ENCODE data around the gene KCMF1.
A peak's percentile ranks its signal among the peaks of the same experiment; 100 is the strongest.

The KCMF1 gene

GRCh38 chr2:84965192-84965516, 5.8 kb upstream of the KCMF1 start:
- no peaks in the 10 kb centered on the region for H3K27me3 ChIP-seq (ENCODE audit: low read length)
- no peak overlapping the region for H3K4me3 ChIP-seq (ENCODE audit: insufficient read depth, low read length, poor library complexity, severe bottlenecking)
- peaks cover 13% of the 10 kb centered on the region; the same call in 1 of the 2 replicates for H3K36me3 ChIP-seq (ENCODE audit: low read length)
- H4K20me1 ChIP-seq (ENCODE audit: low read depth, low read length): no peaks in the 10 kb centered on the region
- H3K9me3 ChIP-seq (ENCODE audit: insufficient read depth, low read length): no peaks in the 10 kb centered on the region
- H3K79me2 ChIP-seq (ENCODE audit: insufficient read depth, low read length): peaks cover 49% of the 10 kb centered on the region
- no peaks in the 10 kb centered on the region for H3K9me2 ChIP-seq (replicated peaks; ENCODE audit: insufficient read depth, low read length)
- H3F3A ChIP-seq (ENCODE audit: insufficient read depth): 0 out of 2 replicates have a peak, but pooled peaks cover 4% of the 10 kb centered on the region
- TF ChIP-seq EZH2phosphoT487 (conservative IDR thresholded peaks at IDR 0.05; ENCODE audit: low read length): no peak
- H3K9ac ChIP-seq (ENCODE audit: low read length): no peak overlapping the region
- no peak overlapping the region for H3K4me2 ChIP-seq (ENCODE audit: low read depth, low read length, poor library complexity, severe bottlenecking)
- H2AFZ ChIP-seq (ENCODE audit: low read depth, low read length, severe bottlenecking): no peak overlapping the region
- H3K27ac ChIP-seq (ENCODE audit: low read depth, low read length): no peak overlapping the region

- Histone ChIP-seq H3K4me2 (ENCODE audit: low read depth, low read length, poor library complexity, severe bottlenecking) (no peak overlapping the region), H3K4me3 (ENCODE audit: insufficient read depth, low read length, poor library complexity, severe bottlenecking) (no peak overlapping the region), H3K36me3 (ENCODE audit: low read length) (peaks cover 13% of the 10 kb centered on the region; the same call in 1 of the 2 replicates), H3K9me2 (replicated peaks; ENCODE audit: insufficient read depth, low read length) (no peaks in the 10 kb centered on the region), H3K9me3 (ENCODE audit: insufficient read depth, low read length) (no peaks in the 10 kb centered on the region), H2AFZ (ENCODE audit: low read depth, low read length, severe bottlenecking) (no peak overlapping the region), H3K9ac (ENCODE audit: low read length) (no peak overlapping the region), H3F3A (ENCODE audit: insufficient read depth) (0 out of 2 replicates have a peak, but pooled peaks cover 4% of the 10 kb centered on the region), H4K20me1 (ENCODE audit: low read depth, low read length) (no peaks in the 10 kb centered on the region), H3K27ac (ENCODE audit: low read depth, low read length) (no peak overlapping the region), H3K27me3 (ENCODE audit: low read length) (no peaks in the 10 kb centered on the region), H3K79me2 (ENCODE audit: insufficient read depth, low read length) (peaks cover 53% of the 10 kb centered on the region)
- TF ChIP-seq, protein P1, sequence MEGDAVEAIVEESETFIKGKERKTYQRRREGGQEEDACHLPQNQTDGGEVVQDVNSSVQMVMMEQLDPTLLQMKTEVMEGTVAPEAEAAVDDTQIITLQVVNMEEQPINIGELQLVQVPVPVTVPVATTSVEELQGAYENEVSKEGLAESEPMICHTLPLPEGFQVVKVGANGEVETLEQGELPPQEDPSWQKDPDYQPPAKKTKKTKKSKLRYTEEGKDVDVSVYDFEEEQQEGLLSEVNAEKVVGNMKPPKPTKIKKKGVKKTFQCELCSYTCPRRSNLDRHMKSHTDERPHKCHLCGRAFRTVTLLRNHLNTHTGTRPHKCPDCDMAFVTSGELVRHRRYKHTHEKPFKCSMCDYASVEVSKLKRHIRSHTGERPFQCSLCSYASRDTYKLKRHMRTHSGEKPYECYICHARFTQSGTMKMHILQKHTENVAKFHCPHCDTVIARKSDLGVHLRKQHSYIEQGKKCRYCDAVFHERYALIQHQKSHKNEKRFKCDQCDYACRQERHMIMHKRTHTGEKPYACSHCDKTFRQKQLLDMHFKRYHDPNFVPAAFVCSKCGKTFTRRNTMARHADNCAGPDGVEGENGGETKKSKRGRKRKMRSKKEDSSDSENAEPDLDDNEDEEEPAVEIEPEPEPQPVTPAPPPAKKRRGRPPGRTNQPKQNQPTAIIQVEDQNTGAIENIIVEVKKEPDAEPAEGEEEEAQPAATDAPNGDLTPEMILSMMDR (IDR thresholded peaks at IDR 0.05; ENCODE audit: insufficient read depth, low read length, poor library complexity, severe bottlenecking): no peak
Observed at GRCh38 chr2:84965827-84966226, 5.1 kb upstream of the KCMF1 start.

GRCh38 chr2:84966731-84967130, 4.2 kb upstream of the KCMF1 start:
- no peaks in the 10 kb centered on the region for H3K9me2 ChIP-seq (replicated peaks; ENCODE audit: insufficient read depth, low read length)
- H3K9me3 ChIP-seq (ENCODE audit: insufficient read depth, low read length): no peaks in the 10 kb centered on the region
- H4K20me1 ChIP-seq (ENCODE audit: low read depth, low read length): no peaks in the 10 kb centered on the region
- no peak overlapping the region for H3K27ac ChIP-seq (ENCODE audit: low read depth, low read length)
- no peak overlapping the region for H2AFZ ChIP-seq (ENCODE audit: low read depth, low read length, severe bottlenecking)
- H3K9ac ChIP-seq (ENCODE audit: low read length): no peak overlapping the region
- H3K36me3 ChIP-seq (ENCODE audit: low read length): peaks cover 10% of the 10 kb centered on the region; the same call in 1 of the 2 replicates
- no peak overlapping the region for H3K4me3 ChIP-seq (ENCODE audit: insufficient read depth, low read length, poor library complexity, severe bottlenecking)
- 0 out of 2 replicates have a peak, but pooled peaks cover 4% of the 10 kb centered on the region for H3F3A ChIP-seq (ENCODE audit: insufficient read depth)
- H3K4me2 ChIP-seq (ENCODE audit: low read depth, low read length, poor library complexity, severe bottlenecking): no peak overlapping the region
- H3K27me3 ChIP-seq (ENCODE audit: low read length): no peaks in the 10 kb centered on the region
- TF ChIP-seq EZH2phosphoT487 (conservative IDR thresholded peaks at IDR 0.05; ENCODE audit: low read length): no peak
- TF ChIP-seq, protein P1 (IDR thresholded peaks at IDR 0.05; ENCODE audit: insufficient read depth, low read length, poor library complexity, severe bottlenecking): no peak
- peaks cover 53% of the 10 kb centered on the region for H3K79me2 ChIP-seq (ENCODE audit: insufficient read depth, low read length)

DNA sequence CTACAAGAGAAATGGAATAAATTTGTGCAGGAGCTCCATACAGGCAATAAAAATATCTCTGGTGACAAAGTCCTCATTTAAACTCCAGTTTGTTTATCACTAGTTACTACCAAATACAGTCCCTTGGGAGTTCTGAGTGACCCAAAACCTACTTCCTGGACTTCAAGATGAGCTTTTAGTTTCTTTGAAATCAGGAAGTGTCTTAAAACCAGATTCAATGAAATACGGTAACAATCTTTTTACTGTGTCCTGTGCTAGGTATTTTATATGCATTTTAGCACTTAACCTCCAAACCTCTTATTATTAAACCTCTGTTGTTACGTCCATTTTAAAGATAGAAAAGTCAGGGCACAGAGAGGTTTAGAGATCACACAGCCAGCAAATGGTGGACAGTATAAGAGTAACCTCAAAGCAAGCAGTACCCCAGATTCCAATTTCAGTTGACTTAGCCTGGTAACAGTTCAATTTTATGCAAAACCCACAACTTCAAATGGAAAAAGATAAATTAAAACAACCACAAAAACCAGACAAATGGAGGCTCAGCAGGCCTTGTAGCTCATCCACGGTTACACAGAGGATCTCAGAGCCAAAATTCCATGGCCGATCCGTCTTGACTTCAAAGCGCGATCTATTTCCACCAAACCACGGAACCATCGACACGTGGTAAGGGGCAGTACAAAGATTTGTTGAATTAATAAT, 1.3 kb upstream of the KCMF1 start:
- no peak for TF ChIP-seq EZH2phosphoT487 (conservative IDR thresholded peaks at IDR 0.05; ENCODE audit: low read length)
- TF ChIP-seq, protein P1 (IDR thresholded peaks at IDR 0.05; ENCODE audit: insufficient read depth, low read length, poor library complexity, severe bottlenecking): no peak

More for the DNA sequence above, 1.3 kb upstream of the KCMF1 start:
- H3K27me3 ChIP-seq (ENCODE audit: low read length): no peaks in the 10 kb centered on the region
- H3K36me3 ChIP-seq (ENCODE audit: low read length): 0 out of 2 replicates have a peak, but pooled peaks cover 4% of the 10 kb centered on the region
- H3K9me3 ChIP-seq (ENCODE audit: insufficient read depth, low read length): no peaks in the 10 kb centered on the region
- H3K4me3 ChIP-seq (ENCODE audit: insufficient read depth, low read length, poor library complexity, severe bottlenecking): peak overlapping the region; percentile 60
- peaks cover 75% of the 10 kb centered on the region for H3K79me2 ChIP-seq (ENCODE audit: insufficient read depth, low read length)
- H2AFZ ChIP-seq (ENCODE audit: low read depth, low read length, severe bottlenecking): peak overlapping the region; percentile 5
- peak overlapping the region; percentile 77 for H3K9ac ChIP-seq (ENCODE audit: low read length)
- peaks cover 13% of the 10 kb centered on the region for H3F3A ChIP-seq (ENCODE audit: insufficient read depth)
- peak overlapping the region; percentile 82 for H3K27ac ChIP-seq (ENCODE audit: low read depth, low read length)
- H3K4me2 ChIP-seq (ENCODE audit: low read depth, low read length, poor library complexity, severe bottlenecking): peak overlapping the region; percentile 83
- peaks cover 7% of the 10 kb centered on the region; the same call in 1 of the 2 replicates for H4K20me1 ChIP-seq (ENCODE audit: low read depth, low read length)
- H3K9me2 ChIP-seq (replicated peaks; ENCODE audit: insufficient read depth, low read length): no peaks in the 10 kb centered on the region
